Esophagus muscularis mucosa (tissue), 4 donors: ENCODE data around the gene RPL34. TPM values are rescaled to one million over a fixed set of nuclear protein-coding genes. Genes with fewer than 3 reads are reported as not detected.
A peak's percentile ranks its signal among the peaks of the same experiment; 100 is the strongest.

Source experiments
- DNase-seq: peaks from one replicate; pipeline ENCODE4 v3.0.0-alpha.2; 2017; ENCODE audit errors: extremely low spot score
- H3K27ac ChIP-seq, 4 donors: fragments of 200-600 bp; sonication (generic); replicated peaks in 1 of 4; 1 replicate in 3 of 4; 2 replicates in 1 of 4; pipeline ENCODE4 v1.5.1; 2016 to 2019; ENCODE audit warnings: mild to moderate bottlenecking in 1 of 4
- H3K27me3 ChIP-seq, 4 donors: fragments of 200-600 bp; sonication (generic); one replicate each; pipeline versions ENCODE4 v1.5.1 to v1.6.0; 2016 to 2019
- H3K36me3 ChIP-seq, 4 donors: fragments of 200-600 bp; sonication (generic); one replicate each; pipeline ENCODE4 v1.5.1; 2016 to 2019
- H3K4me1 ChIP-seq, 4 donors: fragments of 200-600 bp; sonication (generic); one replicate each; pipeline ENCODE4 v1.5.1; 2016 to 2019
- H3K4me3 ChIP-seq, 4 donors: fragments of 200-600 bp; sonication (generic); 1 replicate in 2 of 4; 2 replicates in 2 of 4; pipeline ENCODE4 v1.5.1; 2016 to 2019; ENCODE audit warnings: mild to moderate bottlenecking in 4 of 4, moderate library complexity in 1 of 4
- H3K9me3 ChIP-seq, 4 donors: fragments of 200-600 bp; sonication (generic); 1 replicate in 3 of 4; 2 replicates in 1 of 4; pipeline ENCODE4 v1.5.1; 2016 to 2019
- CTCF ChIP-seq, 3 experiments: fragments of 200-600 bp in 2 of 3; fragments of 450-650 bp in 1 of 3; sonication (generic) in 2 of 3; IDR thresholded peaks; one replicate each; pipeline ENCODE4 v1.5.1; 2017 to 2019; ENCODE audit warnings: antibody characterized with exemption in 3 of 3, mild to moderate bottlenecking in 2 of 3, moderate library complexity in 1 of 3
- EP300 ChIP-seq: sonication (generic); formaldehyde crosslinking; IDR thresholded peaks from one replicate; pipeline ENCODE4 v1.6.1; 2017; ENCODE audit warnings: antibody characterized with exemption
- POLR2A ChIP-seq: fragments of 450-650 bp; IDR thresholded peaks from one replicate; pipeline ENCODE4 v1.6.1; 2017; ENCODE audit warnings: antibody characterized with exemption, moderate library complexity, mild to moderate bottlenecking, low read depth
- POLR2AphosphoS5 ChIP-seq, 2 donors: sonication (generic); formaldehyde crosslinking; IDR thresholded peaks; one replicate each; pipeline ENCODE4 v1.6.1; 2017; ENCODE audit warnings: antibody characterized with exemption in 2 of 2
- WGBS: methylation state at CpG from one replicate; pipeline ENCODE4 v1.1.5; 2018; 5-methylcytosine and 5-hydroxymethylcytosine counted together
- intact Hi-C: fragments of 100-400 bp; cut with DNase I; formaldehyde crosslinking; loops from one replicate; pipeline ENCODE4 v1.15.1; 2023
- total RNA-seq, 4 donors: library from RNA; depleted of rRNA; stranded (reverse); fragments of >200 nt; gene quantifications; one replicate each; pipeline versions ENCODE4 v1.1.0 to v1.2.1, GENCODE V29; 2016

RPL34 gene
- 1,000 to 10,000 TPM in 2 of 4 donors, 100 to 1,000 TPM in 2; 578 to 1,199 (median 854) TPM for total RNA-seq

GRCh38 chr4:108620101-108620932 lies at the start of gene RPL34:
RPL34 (plus strand) TSS chr4:108620576; CDS start chr4:108621960, 1,384 bp downstream.
- peaks cover 21 to 38% (median 36%) of the 10 kb centered on the region in 4 donors for H3K36me3 ChIP-seq
- intact Hi-C loops: no loop called here
- peak within 1 kb of the TSS; percentile 83 to 84 (median 84) for H3K27ac ChIP-seq
- peak; percentile 95 for TF ChIP-seq POLR2A
- peak in 1 of 3 experiments; percentile 3 for TF ChIP-seq CTCF (IDR thresholded peaks at IDR 0.05)
- peak; percentile 99 for TF ChIP-seq POLR2AphosphoS5 (IDR thresholded peaks at IDR 0.05)
- no peak for TF ChIP-seq EP300
- no peaks in the 10 kb centered on the region for H3K27me3 ChIP-seq
- peak; percentile 99 for DNase-seq
- no peaks in the 10 kb centered on the region for H3K9me3 ChIP-seq
- peaks cover 12 to 46% (median 38%) of the 10 kb centered on the region in 4 donors for H3K4me1 ChIP-seq
- under 1% methylated on average over 32 of the region's 32 CpGs for WGBS
- H3K4me3 ChIP-seq: peak within 1 kb of the TSS; percentile 63 to 78 (median 72)

GRCh38 chr4:108570993-108571569 lies 49.3 kb upstream of the RPL34 start:
- Histone ChIP-seq H3K36me3 (no peaks in the 10 kb centered on the region), H3K4me3 (no peak overlapping the region), H3K9me3 (no peaks in the 10 kb centered on the region), H3K4me1 (peaks cover 0 to 4% (median 0%) of the 10 kb centered on the region in 4 donors), H3K27ac (no peak overlapping the region), H3K27me3 (peaks cover 0 to 10% (median 0%) of the 10 kb centered on the region in 4 donors)
- DNase-seq: no peak
- 24% methylated on average over 4 of the region's 4 CpGs for WGBS
- no peak for TF ChIP-seq POLR2A
- no peak for TF ChIP-seq CTCF (IDR thresholded peaks at IDR 0.05)
- no peak for TF ChIP-seq POLR2AphosphoS5 (IDR thresholded peaks at IDR 0.05)
- no peak for TF ChIP-seq EP300
- intact Hi-C loops: loop anchor here (5.0 kb wide), 2 partner anchors 539 to 554 kb away; no protein-coding TSS in a partner anchor

- intact Hi-C loops: loop anchor here (5.0 kb wide), 2 partner anchors 542 to 557 kb away; no protein-coding TSS in a partner anchor
- Histone ChIP-seq H3K27ac (no peak overlapping the region), H3K9me3 (no peaks in the 10 kb centered on the region), H3K27me3 (peaks cover 0 to 10% (median 0%) of the 10 kb centered on the region in 4 donors), H3K4me1 (peaks cover 0 to 4% (median 0%) of the 10 kb centered on the region in 4 donors), H3K4me3 (no peak overlapping the region), H3K36me3 (no peaks in the 10 kb centered on the region)
- TF ChIP-seq POLR2AphosphoS5 (IDR thresholded peaks at IDR 0.05): no peak
- TF ChIP-seq CTCF (IDR thresholded peaks at IDR 0.05): no peak
- no peak for TF ChIP-seq EP300
- no peak for TF ChIP-seq POLR2A
- peak; percentile 55 for DNase-seq
- 73% methylated on average over 3 of the region's 3 CpGs for WGBS
Observed at GRCh38 chr4:108574402-108574801, 46.0 kb upstream of the RPL34 start.

GRCh38 chr4:108581083-108581482 lies 39.3 kb upstream of the RPL34 start:
- Histone ChIP-seq H3K27ac (no peak overlapping the region), H3K36me3 (no peaks in the 10 kb centered on the region), H3K9me3 (no peaks in the 10 kb centered on the region), H3K27me3 (no peaks in the 10 kb centered on the region), H3K4me3 (no peak overlapping the region), H3K4me1 (no peaks in the 10 kb centered on the region)
- intact Hi-C loops: no loop called here
- DNase-seq: no peak
- TF ChIP-seq EP300 (no peak), CTCF (IDR thresholded peaks at IDR 0.05) (no peak), POLR2AphosphoS5 (IDR thresholded peaks at IDR 0.05) (no peak), POLR2A (no peak)
- 68% methylated on average over 6 of the region's 6 CpGs for WGBS
